HepG2 (cell line): ENCODE measurements around the gene CARHSP1. TPM values are rescaled to one million over a fixed set of nuclear protein-coding genes. Genes with fewer than 3 reads are reported as not detected.

ENCODE experiments used
- CC2D1A ChIP-seq: sonication (generic); formaldehyde crosslinking; IDR thresholded peaks from 2 replicates; pipeline ENCODE4 v1.8.1; 2023; ENCODE audit warnings: mild to moderate bottlenecking, missing genetic modification reagents
- GTF3A ChIP-seq: sonication (generic); formaldehyde crosslinking; conservative IDR thresholded peaks from 2 replicates; pipeline ENCODE4 v1.4.0; 2020; ENCODE audit warnings: mild to moderate bottlenecking, missing genetic modification reagents
- MAFF ChIP-seq: IDR thresholded peaks from 2 replicates; pipeline ENCODE4 v1.6.1; 2011; ENCODE audit warnings: low read depth, low read length, improper control_type of control experiment
- MED13 ChIP-seq: sonication (generic); formaldehyde crosslinking; IDR thresholded peaks from 2 replicates; pipeline ENCODE4 v1.5.0; 2020; ENCODE audit warnings: missing genetic modification reagents
- NFIC ChIP-seq: IDR thresholded peaks from 2 replicates; pipeline ENCODE4 v1.6.1; 2012; ENCODE audit warnings: mild to moderate bottlenecking, low read length, inconsistent platforms
- NONO ChIP-seq, 2 experiments: fragments of 450-650 bp in 1 of 2; sonication (generic) in 1 of 2; formaldehyde crosslinking in 1 of 2; IDR thresholded peaks in 1 of 2; conservative IDR thresholded peaks in 1 of 2; 2 replicates each; pipeline versions ENCODE4 v1.6.1 to v1.8.0; 2017 to 2022; ENCODE audit warnings: mild to moderate bottlenecking in 1 of 2, missing genetic modification reagents in 1 of 2, moderate library complexity in 1 of 2
- NR3C1 ChIP-seq: sonication (generic); formaldehyde crosslinking; IDR thresholded peaks from 2 replicates; pipeline ENCODE4 v1.4.0; 2020; ENCODE audit warnings: missing genetic modification reagents
- ONECUT2 ChIP-seq: sonication (generic); formaldehyde crosslinking; IDR thresholded peaks from 2 replicates; pipeline ENCODE4 v1.4.0; 2020; ENCODE audit warnings: missing genetic modification reagents
- SKI ChIP-seq: fragments of 450-650 bp; IDR thresholded peaks from one replicate; pipeline ENCODE4 v1.6.1; 2018; ENCODE audit warnings: mild to moderate bottlenecking; ENCODE audit not compliant: partially characterized antibody
- SMAD3 ChIP-seq: sonication (generic); formaldehyde crosslinking; IDR thresholded peaks from 2 replicates; pipeline ENCODE4 v1.4.0; 2020; ENCODE audit warnings: missing genetic modification reagents
- SOX13 ChIP-seq, 3 experiments: fragments of 450-650 bp in 1 of 3; sonication (generic) in 1 of 3; formaldehyde crosslinking in 1 of 3; IDR thresholded peaks in 2 of 3; conservative IDR thresholded peaks in 1 of 3; 2 replicates each; pipeline versions ENCODE4 v1.5.0 to v1.6.1; 2016 to 2020; ENCODE audit warnings: antibody characterized with exemption in 1 of 3, mild to moderate bottlenecking in 1 of 3, missing compliant biosample characterization in 1 of 3, missing genetic modification reagents in 1 of 3, moderate library complexity in 1 of 3
- TAF1 ChIP-seq: sonication (generic); formaldehyde crosslinking; IDR thresholded peaks from 2 replicates; pipeline ENCODE4 v1.4.0; 2020; ENCODE audit warnings: missing genetic modification reagents
- TBL1XR1 ChIP-seq: fragments of 150-350 bp; IDR thresholded peaks from 2 replicates; pipeline ENCODE4 v1.6.1; 2014; ENCODE audit warnings: borderline replicate concordance, low read length; ENCODE audit not compliant: partially characterized antibody
- TOPORS ChIP-seq: sonication (generic); formaldehyde crosslinking; IDR thresholded peaks from 2 replicates; pipeline ENCODE4 v1.8.0; 2023; ENCODE audit warnings: mild to moderate bottlenecking, missing genetic modification reagents
- TP53 ChIP-seq: sonication (generic); formaldehyde crosslinking; conservative IDR thresholded peaks from 2 replicates; pipeline ENCODE4 v1.4.0; 2020; ENCODE audit warnings: missing genetic modification reagents
- ZBED4 ChIP-seq: sonication (generic); formaldehyde crosslinking; IDR thresholded peaks from 2 replicates; pipeline ENCODE4 v1.4.0; 2020; ENCODE audit warnings: missing genetic modification reagents, borderline replicate concordance
- ZBTB14 ChIP-seq: sonication (generic); formaldehyde crosslinking; IDR thresholded peaks from 2 replicates; pipeline ENCODE4 v1.4.0; 2020; ENCODE audit warnings: missing genetic modification reagents
- ZBTB38 ChIP-seq: sonication (generic); formaldehyde crosslinking; IDR thresholded peaks from 2 replicates; pipeline ENCODE4 v1.5.1; 2020; ENCODE audit warnings: mild to moderate bottlenecking, missing genetic modification reagents
- ZC3H4 ChIP-seq: sonication (generic); formaldehyde crosslinking; IDR thresholded peaks from 2 replicates; pipeline ENCODE4 v1.4.0; 2020; ENCODE audit warnings: missing genetic modification reagents, borderline replicate concordance
- ZFP36L2 ChIP-seq: sonication (generic); formaldehyde crosslinking; IDR thresholded peaks from 2 replicates; pipeline ENCODE4 v1.4.0; 2020; ENCODE audit warnings: missing genetic modification reagents
- ZMYM4 ChIP-seq: sonication (generic); formaldehyde crosslinking; IDR thresholded peaks from 2 replicates; pipeline ENCODE4 v1.8.1; 2023; ENCODE audit warnings: mild to moderate bottlenecking, missing genetic modification reagents
- ZNF362 ChIP-seq: sonication (generic); formaldehyde crosslinking; IDR thresholded peaks from 2 replicates; pipeline ENCODE4 v1.4.0; 2020; ENCODE audit warnings: missing genetic modification reagents, mild to moderate bottlenecking, borderline replicate concordance
- ZNF607 ChIP-seq: sonication (generic); formaldehyde crosslinking; IDR thresholded peaks from 2 replicates; pipeline ENCODE4 v1.5.1; 2020; ENCODE audit warnings: missing genetic modification reagents, mild to moderate bottlenecking, borderline replicate concordance
- ZNF644 ChIP-seq: IDR thresholded peaks from 2 replicates; pipeline ENCODE4 v1.6.1; 2016; ENCODE audit warnings: low read depth
- polyA plus RNA-seq, 8 experiments: library from polyadenylated mRNA; depleted of rRNA in 3 of 8; stranded (reverse) in 7 of 8; unstranded in 1 of 8; fragments of >200 nt; fragmentation: Illumina TruSeq in 4 of 8; extraction: Trizol in 4 of 8; gene quantifications; 2 replicates each; pipeline versions ENCODE4 v1.2.1 to v1.2.3, GENCODE V29; 2011 to 2016; ENCODE audit warnings: low read depth in 4 of 8, missing spikeins in 1 of 8, mixed read lengths in 1 of 8; ENCODE audit not compliant: insufficient read depth in 1 of 8
- total RNA-seq, 5 experiments: library from RNA; depleted of rRNA; stranded (reverse); fragments of >200 nt; fragmentation: Illumina TruSeq; extraction: Trizol; gene quantifications; 2 replicates each; pipeline ENCODE4 v1.2.3, GENCODE V29; 2016; ENCODE audit warnings: low read depth in 1 of 5

CARHSP1 gene
- total and polyA plus RNA-seq, 2 of the 13 experiments (the other 11 are each of a cell fraction or from before 2014, with no cell fraction given), result 173 to 345 TPM

GRCh38 chr16:8863594-8864424, 5.0 kb downstream of the CARHSP1 start (continued):
- TF ChIP-seq ZBTB14 (no peak; the same call in 1 of the 2 replicates), GTF3A (CRISPR knock-in tag) (peak; percentile 97; the same call in 1 of the 2 replicates), ZMYM4 (CRISPR knock-in tag) (peak; percentile 81), ZFP36L2 (peak; percentile 40), ZNF644 (CRISPR knock-in tag) (peak; percentile 93), ZBTB38 (CRISPR knock-in tag) (peak; percentile 87), SMAD3 (CRISPR knock-in tag) (peak; percentile 95), ZBED4 (CRISPR knock-in tag) (peak; percentile 96; the same call in 1 of the 2 replicates), TOPORS (CRISPR knock-in tag) (peak; percentile 98), CC2D1A (CRISPR knock-in tag) (no peak), MED13 (peak; percentile 99), NR3C1 (CRISPR knock-in tag) (no peak), NFIC (no peak), ZNF362 (CRISPR knock-in tag) (peak; percentile 80; the same call in 1 of the 2 replicates), TAF1 (CRISPR knock-in tag) (peak; percentile 74), ONECUT2 (no peak), SOX13 (IDR thresholded peaks at IDR 0.05) (peak; percentile 84), SOX13 (CRISPR knock-in tag; conservative IDR thresholded peaks at IDR 0.05 in 1 of 2, IDR thresholded peaks at IDR 0.05 in 1 of 2) (peak; percentile 95 to 97; a peak in 3 of 4 replicates), MAFF (0 out of 2 replicates have a peak, but pooled peaks have one; percentile 8), NONO (IDR thresholded peaks at IDR 0.05) (no peak), NONO (CRISPR knock-in tag; conservative IDR thresholded peaks at IDR 0.05) (peak; percentile 100), ZC3H4 (peak; percentile 92; the same call in 1 of the 2 replicates), TBL1XR1 (peak; percentile 95), ZNF607 (CRISPR knock-in tag) (peak; percentile 96; the same call in 1 of the 2 replicates), TP53 (CRISPR knock-in tag) (peak; percentile 96), SKI (peak; percentile 96)
